K562 (cell line): Measurements from ENCODE around the gene ZDHHC3. TPM values are rescaled to one million over a fixed set of nuclear protein-coding genes. Genes with fewer than 3 reads are reported as not detected.

Experiments
- ATAC-seq: fragments of 200-7000 bp; cut with Tn5 transposase; 3 replicates; pipeline ENCODE4 v1.9.1; 2020; ENCODE audit warnings: moderate library complexity
- BruUV-seq: library from RNA; stranded (reverse); fragments of 400-500 nt; replicated peaks from 2 replicates; lab custom pipeline; 2021; lab: Mats Ljungman, UMichigan
- CTCF ChIA-PET: fragments of 300-600 bp; formaldehyde crosslinking; extraction: SDS; loops from one replicate; lab custom pipeline; 2021; ENCODE audit warnings: low intra/inter-chr PET ratio; lab: Yijun Ruan, JAX
- POLR2A ChIA-PET: fragments of 300-600, 350-650 bp; sonication (Branson Sonifier 250); formaldehyde crosslinking; extraction: SDS; loops from one replicate; lab custom pipeline; 2021; ENCODE audit warnings: antibody characterized with exemption, inconsistent platforms; lab: Yijun Ruan, JAX
- DNase-seq, 4 experiments: peaks; one replicate each; pipeline versions ENCODE4 v3.0.0 to v3.0.0-alpha.2; 2011 to 2018; ENCODE audit warnings: low spot score in 3 of 4, mixed read lengths in 3 of 4; ENCODE audit errors: extremely low read depth in 1 of 4
- FAIRE-seq: peaks from 2 replicates; lab custom pipeline; 2011; peaks lifted over from hg19 to GRCh38; lab: Jason Lieb, UNC
- H2AFZ ChIP-seq: 2 replicates; pipeline ENCODE4 v1.6.0; 2011; ENCODE audit warnings: low read depth, low read length, control low read depth, inconsistent platforms
- H3K27ac ChIP-seq: fragments of 200-600 bp; 3 replicates; pipeline ENCODE4 v1.8.0; 2011; ENCODE audit warnings: low read depth, mild to moderate bottlenecking, control low read depth, inconsistent platforms, low read length, moderate library complexity, mixed read lengths; ENCODE audit errors: extremely low read depth
- H3K27me3 ChIP-seq, 2 experiments: fragments of 300-600 bp in 1 of 2; 2 replicates in 1 of 2; 3 replicates in 1 of 2; pipeline versions ENCODE4 v1.6.0 to v1.8.0; 2011; ENCODE audit warnings: inconsistent platforms in 2 of 2, low read length in 2 of 2, mild to moderate bottlenecking in 1 of 2, mixed read lengths in 1 of 2, moderate library complexity in 1 of 2; ENCODE audit not compliant: control insufficient read depth in 2 of 2, insufficient read depth in 2 of 2
- H3K36me3 ChIP-seq: fragments of 300-600 bp; 3 replicates; pipeline ENCODE4 v1.8.0; 2011; ENCODE audit warnings: mild to moderate bottlenecking, low read length, inconsistent platforms; ENCODE audit not compliant: control insufficient read depth, insufficient read depth
- H3K4me1 ChIP-seq, 2 experiments: fragments of 200-600 bp in 1 of 2; replicated peaks in 1 of 2; 2 replicates in 1 of 2; 3 replicates in 1 of 2; pipeline versions ENCODE4 v1.5.1 to v1.8.0; 2011; ENCODE audit warnings: inconsistent platforms in 2 of 2, low read length in 2 of 2, mild to moderate bottlenecking in 1 of 2, mixed read lengths in 1 of 2, moderate library complexity in 1 of 2; ENCODE audit not compliant: control insufficient read depth in 2 of 2, insufficient read depth in 2 of 2
- H3K4me2 ChIP-seq: 2 replicates; pipeline ENCODE4 v1.6.1; 2011; ENCODE audit warnings: low read length, control low read depth, inconsistent platforms, mixed read lengths; ENCODE audit not compliant: insufficient read depth
- H3K4me3 ChIP-seq: fragments of 200-600 bp; sonication (generic), shearing (Covaris generic); 2 replicates; pipeline ENCODE4 v1.5.1; 2016; ENCODE audit warnings: control low read depth, inconsistent platforms
- H3K79me2 ChIP-seq: fragments of 200-600 bp; 3 replicates; pipeline ENCODE4 v1.8.0; 2011; ENCODE audit warnings: low read length, inconsistent platforms; ENCODE audit not compliant: control insufficient read depth, insufficient read depth
- H3K9ac ChIP-seq, 2 experiments: 2 replicates each; pipeline versions ENCODE4 v1.6.0 to v1.6.1; 2011; ENCODE audit warnings: low read depth in 2 of 2, low read length in 2 of 2, control low read depth in 1 of 2, inconsistent platforms in 1 of 2, mild to moderate bottlenecking in 1 of 2, mixed read lengths in 1 of 2; ENCODE audit not compliant: insufficient read depth in 1 of 2
- H3K9me1 ChIP-seq: one replicate; pipeline ENCODE4 v1.6.0; 2011; ENCODE audit warnings: inconsistent platforms, mild to moderate bottlenecking, low read length, moderate library complexity; ENCODE audit not compliant: control insufficient read depth, insufficient read depth
- H3K9me3 ChIP-seq: replicated peaks from 2 replicates; pipeline ENCODE4 v1.5.1; 2011; ENCODE audit warnings: low read depth, low read length, inconsistent platforms; ENCODE audit not compliant: control insufficient read depth, insufficient read depth
- H4K20me1 ChIP-seq: replicated peaks from 2 replicates; pipeline ENCODE4 v1.6.1; 2011; ENCODE audit warnings: low read length, inconsistent platforms, mixed read lengths; ENCODE audit not compliant: control insufficient read depth, insufficient read depth
- FOXJ2 ChIP-seq: fragments of 200-800 bp; sonication (Bioruptor generic); IDR thresholded peaks from 2 replicates; pipeline ENCODE4 v1.6.1; 2016; ENCODE audit warnings: missing genetic modification characterization, missing compliant biosample characterization
- KLF16 ChIP-seq: IDR thresholded peaks from 2 replicates; pipeline ENCODE4 v1.6.1; 2016; ENCODE audit warnings: antibody characterized with exemption
- NFIC ChIP-seq: fragments of 450-650 bp; IDR thresholded peaks from 2 replicates; pipeline ENCODE4 v1.6.1; 2017; ENCODE audit warnings: mild to moderate bottlenecking, inconsistent platforms
- PPARD ChIP-seq: fragments of 250-450 bp; sonication (Bioruptor Pico); IDR thresholded peaks from 2 replicates; pipeline ENCODE4 v1.8.0; 2022; ENCODE audit warnings: inconsistent platforms, mild to moderate bottlenecking, moderate library complexity
- ZNF384 ChIP-seq: IDR thresholded peaks from 2 replicates; pipeline ENCODE4 v1.6.1; 2012; ENCODE audit warnings: low read depth, low read length, improper control_type of control experiment
- WGBS: fragments of 100-300 bp; shearing (Covaris generic); methylation state at CpG from one replicate; pipeline ENCODE4 v1.1.6; 2016; ENCODE audit warnings: low coverage, mixed read lengths; ENCODE audit not compliant: insufficient coverage; ENCODE audit errors: missing lambda C conversion rate; 5-methylcytosine and 5-hydroxymethylcytosine counted together
- in situ Hi-C: fragments of 300-500 bp; cut with MboI; formaldehyde crosslinking; loops from 4 replicates; pipeline ENCODE4 v1.15.0; 2018; ENCODE audit warnings: inconsistent platforms, mixed read lengths
- intact Hi-C: fragments of 100-400 bp; cut with micrococcal nuclease; formaldehyde crosslinking; loops from 2 replicates; pipeline ENCODE4 v1.14.2; 2022
- polyA plus RNA-seq, 8 experiments: library from polyadenylated mRNA; depleted of rRNA in 4 of 8; stranded (reverse) in 5 of 8; unstranded in 3 of 8; fragments of >200 nt; fragmentation: Nextera tagmentation in 2 of 8; fragmentation: Illumina TruSeq in 1 of 8; extraction: Ambion mirVana in 2 of 8; extraction: Trizol in 1 of 8; gene quantifications; 2 replicates each; pipeline versions ENCODE4 v1.2.1 to v1.2.3, GENCODE V29; 2011 to 2014; ENCODE audit warnings: inconsistent platforms in 1 of 8, missing spikeins in 1 of 8
- total RNA-seq, 7 experiments: library from RNA; depleted of rRNA in 6 of 7; stranded (reverse); fragments of >200 nt in 6 of 7; fragmentation: Illumina TruSeq in 2 of 7; extraction: Trizol in 2 of 7; gene quantifications; 2 replicates each; pipeline versions ENCODE4 v1.2.1 to v1.2.3, GENCODE V29; 2011 to 2021; ENCODE audit warnings: low replicate concordance in 1 of 7
- TF ChIP-seq, protein P1 (sequence below): fragments of 450-650 bp; IDR thresholded peaks from 2 replicates; pipeline ENCODE4 v1.6.1; 2018; ENCODE audit not compliant: partially characterized antibody
- TF ChIP-seq, protein P2 (sequence below), 3 experiments: fragments of 200-800 bp in 1 of 3; fragments of 250-450 bp in 1 of 3; fragments of 450-650 bp in 1 of 3; sonication (Bioruptor Pico) in 1 of 3; sonication (Bioruptor generic) in 1 of 3; formaldehyde crosslinking in 1 of 3; IDR thresholded peaks; 2 replicates each; pipeline versions ENCODE4 v1.6.1 to v1.8.0; 2016 to 2022; ENCODE audit warnings: mild to moderate bottlenecking in 2 of 3, missing genetic modification characterization in 2 of 3, missing compliant biosample characterization in 1 of 3, moderate library complexity in 1 of 3
- TF ChIP-seq, protein P3 (sequence below): sonication (generic); formaldehyde crosslinking; IDR thresholded peaks from 2 replicates; pipeline ENCODE4 v1.5.0; 2020; ENCODE audit warnings: missing genetic modification reagents
- TF ChIP-seq, protein P4 (sequence below): fragments of 250-450 bp; sonication (Bioruptor Pico); IDR thresholded peaks from 2 replicates; pipeline ENCODE4 v1.4.0; 2020; ENCODE audit warnings: borderline replicate concordance
- TF ChIP-seq, protein P5 (sequence below): fragments of 200-800 bp; sonication (Bioruptor generic); IDR thresholded peaks from 2 replicates; pipeline ENCODE4 v1.6.1; 2017; ENCODE audit warnings: missing genetic modification characterization, missing compliant biosample characterization

The ZDHHC3 gene
- total and polyA plus RNA-seq, 9 of the 15 experiments (the other 6 are each of a cell fraction or from before 2014, with no cell fraction given) = 10.3 to 120 (median 67.2) TPM

DNA sequence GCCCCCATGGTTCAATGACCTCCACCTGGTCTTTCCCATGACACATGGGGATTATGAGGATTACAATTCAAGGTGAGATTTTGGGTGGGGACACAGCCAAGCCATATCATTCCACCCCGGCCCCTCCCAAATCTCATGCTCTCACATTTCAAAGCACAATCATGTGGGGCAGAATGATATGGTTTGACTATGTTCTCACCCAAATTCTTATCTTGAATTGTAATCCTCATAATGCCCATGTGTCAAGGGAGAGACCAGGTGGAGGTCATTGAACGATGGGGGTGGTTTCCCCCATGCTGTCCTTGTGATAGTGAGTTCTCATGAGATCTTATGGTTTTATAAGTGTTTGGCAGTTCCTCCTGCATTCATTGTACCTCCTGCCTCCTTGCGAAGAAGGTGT is 47.7 kb upstream of the ZDHHC3 start:
- peak in 1 of 4 experiments; percentile 44 for DNase-seq
- peaks cover 4 to 9% of the 10 kb centered on the region in 2 experiments; a peak in 3 of 5 replicates for H3K4me1 ChIP-seq
- peaks cover 0 to 5% of the 10 kb centered on the region in 2 experiments; a peak in 2 of 5 replicates for H3K27me3 ChIP-seq
- no peak overlapping the region for H3K4me3 ChIP-seq
- intact Hi-C loops (loop anchor here (5.0 kb wide), 1 partner anchor 106 kb away; no protein-coding TSS in a partner anchor), in situ Hi-C loops (no loop called here)
- no TSS peak for BruUV-seq
- H3K36me3 ChIP-seq = no peaks in the 10 kb centered on the region
- no peaks in the 10 kb centered on the region for H3K9me3 ChIP-seq
- no peaks in the 10 kb centered on the region for H3K9me1 ChIP-seq
- no peak for FAIRE-seq
- no peak overlapping the region for H3K27ac ChIP-seq
- H4K20me1 ChIP-seq = 0 out of 2 replicates have a peak, but pooled peaks cover 5% of the 10 kb centered on the region
- no peak for ATAC-seq
- H3K4me2 ChIP-seq = no peak overlapping the region
- no peaks in the 10 kb centered on the region for H3K79me2 ChIP-seq
- ChIA-PET CTCF (no interaction called here), POLR2A (no interaction called here)
- WGBS = 21% methylated on average over 3 of the region's 3 CpGs
- H2AFZ ChIP-seq = no peak overlapping the region
- H3K9ac ChIP-seq = no peak overlapping the region
- no peak for TF ChIP-seq PPARD
- TF ChIP-seq, protein P1, sequence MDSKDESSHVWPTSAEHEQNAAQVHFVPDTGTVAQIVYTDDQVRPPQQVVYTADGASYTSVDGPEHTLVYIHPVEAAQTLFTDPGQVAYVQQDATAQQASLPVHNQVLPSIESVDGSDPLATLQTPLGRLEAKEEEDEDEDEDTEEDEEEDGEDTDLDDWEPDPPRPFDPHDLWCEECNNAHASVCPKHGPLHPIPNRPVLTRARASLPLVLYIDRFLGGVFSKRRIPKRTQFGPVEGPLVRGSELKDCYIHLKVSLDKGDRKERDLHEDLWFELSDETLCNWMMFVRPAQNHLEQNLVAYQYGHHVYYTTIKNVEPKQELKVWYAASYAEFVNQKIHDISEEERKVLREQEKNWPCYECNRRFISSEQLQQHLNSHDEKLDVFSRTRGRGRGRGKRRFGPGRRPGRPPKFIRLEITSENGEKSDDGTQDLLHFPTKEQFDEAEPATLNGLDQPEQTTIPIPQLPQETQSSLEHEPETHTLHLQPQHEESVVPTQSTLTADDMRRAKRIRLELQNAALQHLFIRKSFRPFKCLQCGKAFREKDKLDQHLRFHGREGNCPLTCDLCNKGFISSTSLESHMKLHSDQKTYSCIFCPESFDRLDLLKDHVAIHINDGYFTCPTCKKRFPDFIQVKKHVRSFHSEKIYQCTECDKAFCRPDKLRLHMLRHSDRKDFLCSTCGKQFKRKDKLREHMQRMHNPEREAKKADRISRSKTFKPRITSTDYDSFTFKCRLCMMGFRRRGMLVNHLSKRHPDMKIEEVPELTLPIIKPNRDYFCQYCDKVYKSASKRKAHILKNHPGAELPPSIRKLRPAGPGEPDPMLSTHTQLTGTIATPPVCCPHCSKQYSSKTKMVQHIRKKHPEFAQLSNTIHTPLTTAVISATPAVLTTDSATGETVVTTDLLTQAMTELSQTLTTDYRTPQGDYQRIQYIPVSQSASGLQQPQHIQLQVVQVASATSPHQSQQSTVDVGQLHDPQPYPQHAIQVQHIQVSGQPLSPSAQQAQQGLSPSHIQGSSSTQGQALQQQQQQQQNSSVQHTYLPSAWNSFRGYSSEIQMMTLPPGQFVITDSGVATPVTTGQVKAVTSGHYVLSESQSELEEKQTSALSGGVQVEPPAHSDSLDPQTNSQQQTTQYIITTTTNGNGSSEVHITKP = peak; percentile 12
- no peak; the same call in 1 of the 2 replicates for TF ChIP-seq KLF16
- TF ChIP-seq, protein P2, sequence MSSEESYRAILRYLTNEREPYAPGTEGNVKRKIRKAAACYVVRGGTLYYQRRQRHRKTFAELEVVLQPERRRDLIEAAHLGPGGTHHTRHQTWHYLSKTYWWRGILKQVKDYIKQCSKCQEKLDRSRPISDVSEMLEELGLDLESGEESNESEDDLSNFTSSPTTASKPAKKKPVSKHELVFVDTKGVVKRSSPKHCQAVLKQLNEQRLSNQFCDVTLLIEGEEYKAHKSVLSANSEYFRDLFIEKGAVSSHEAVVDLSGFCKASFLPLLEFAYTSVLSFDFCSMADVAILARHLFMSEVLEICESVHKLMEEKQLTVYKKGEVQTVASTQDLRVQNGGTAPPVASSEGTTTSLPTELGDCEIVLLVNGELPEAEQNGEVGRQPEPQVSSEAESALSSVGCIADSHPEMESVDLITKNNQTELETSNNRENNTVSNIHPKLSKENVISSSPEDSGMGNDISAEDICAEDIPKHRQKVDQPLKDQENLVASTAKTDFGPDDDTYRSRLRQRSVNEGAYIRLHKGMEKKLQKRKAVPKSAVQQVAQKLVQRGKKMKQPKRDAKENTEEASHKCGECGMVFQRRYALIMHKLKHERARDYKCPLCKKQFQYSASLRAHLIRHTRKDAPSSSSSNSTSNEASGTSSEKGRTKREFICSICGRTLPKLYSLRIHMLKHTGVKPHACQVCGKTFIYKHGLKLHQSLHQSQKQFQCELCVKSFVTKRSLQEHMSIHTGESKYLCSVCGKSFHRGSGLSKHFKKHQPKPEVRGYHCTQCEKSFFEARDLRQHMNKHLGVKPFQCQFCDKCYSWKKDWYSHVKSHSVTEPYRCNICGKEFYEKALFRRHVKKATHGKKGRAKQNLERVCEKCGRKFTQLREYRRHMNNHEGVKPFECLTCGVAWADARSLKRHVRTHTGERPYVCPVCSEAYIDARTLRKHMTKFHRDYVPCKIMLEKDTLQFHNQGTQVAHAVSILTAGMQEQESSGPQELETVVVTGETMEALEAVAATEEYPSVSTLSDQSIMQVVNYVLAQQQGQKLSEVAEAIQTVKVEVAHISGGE (CRISPR knock-in tag; IDR thresholded peaks at IDR 0.05) = no peak
- TF ChIP-seq ZNF384 = no peak
- TF ChIP-seq, protein P3, sequence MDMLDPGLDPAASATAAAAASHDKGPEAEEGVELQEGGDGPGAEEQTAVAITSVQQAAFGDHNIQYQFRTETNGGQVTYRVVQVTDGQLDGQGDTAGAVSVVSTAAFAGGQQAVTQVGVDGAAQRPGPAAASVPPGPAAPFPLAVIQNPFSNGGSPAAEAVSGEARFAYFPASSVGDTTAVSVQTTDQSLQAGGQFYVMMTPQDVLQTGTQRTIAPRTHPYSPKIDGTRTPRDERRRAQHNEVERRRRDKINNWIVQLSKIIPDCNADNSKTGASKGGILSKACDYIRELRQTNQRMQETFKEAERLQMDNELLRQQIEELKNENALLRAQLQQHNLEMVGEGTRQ (CRISPR knock-in tag) = no peak
- TF ChIP-seq, protein P4, sequence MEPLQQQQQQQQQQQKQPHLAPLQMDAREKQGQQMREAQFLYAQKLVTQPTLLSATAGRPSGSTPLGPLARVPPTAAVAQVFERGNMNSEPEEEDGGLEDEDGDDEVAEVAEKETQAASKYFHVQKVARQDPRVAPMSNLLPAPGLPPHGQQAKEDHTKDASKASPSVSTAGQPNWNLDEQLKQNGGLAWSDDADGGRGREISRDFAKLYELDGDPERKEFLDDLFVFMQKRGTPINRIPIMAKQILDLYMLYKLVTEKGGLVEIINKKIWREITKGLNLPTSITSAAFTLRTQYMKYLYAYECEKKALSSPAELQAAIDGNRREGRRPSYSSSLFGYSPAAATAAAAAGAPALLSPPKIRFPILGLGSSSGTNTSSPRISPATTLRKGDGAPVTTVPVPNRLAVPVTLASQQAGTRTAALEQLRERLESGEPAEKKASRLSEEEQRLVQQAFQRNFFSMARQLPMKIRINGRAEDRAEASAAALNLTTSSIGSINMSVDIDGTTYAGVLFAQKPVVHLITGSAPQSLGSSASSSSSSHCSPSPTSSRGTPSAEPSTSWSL (CRISPR knock-in tag) = no peak
- TF ChIP-seq, protein P5, sequence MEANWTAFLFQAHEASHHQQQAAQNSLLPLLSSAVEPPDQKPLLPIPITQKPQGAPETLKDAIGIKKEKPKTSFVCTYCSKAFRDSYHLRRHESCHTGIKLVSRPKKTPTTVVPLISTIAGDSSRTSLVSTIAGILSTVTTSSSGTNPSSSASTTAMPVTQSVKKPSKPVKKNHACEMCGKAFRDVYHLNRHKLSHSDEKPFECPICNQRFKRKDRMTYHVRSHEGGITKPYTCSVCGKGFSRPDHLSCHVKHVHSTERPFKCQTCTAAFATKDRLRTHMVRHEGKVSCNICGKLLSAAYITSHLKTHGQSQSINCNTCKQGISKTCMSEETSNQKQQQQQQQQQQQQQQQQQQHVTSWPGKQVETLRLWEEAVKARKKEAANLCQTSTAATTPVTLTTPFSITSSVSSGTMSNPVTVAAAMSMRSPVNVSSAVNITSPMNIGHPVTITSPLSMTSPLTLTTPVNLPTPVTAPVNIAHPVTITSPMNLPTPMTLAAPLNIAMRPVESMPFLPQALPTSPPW = peak; percentile 28; the same call in 1 of the 2 replicates
- TF ChIP-seq NFIC = peak; percentile 33; the same call in 1 of the 2 replicates
- TF ChIP-seq FOXJ2 (tag) = no peak
